Neuronal stem cell (in vitro differentiated cells): ENCODE measurements around the gene ZNF536.
A peak's percentile ranks its signal among the peaks of the same experiment; 100 is the strongest.

Experiments used
- DNase-seq: peaks from one replicate; pipeline ENCODE4 v3.0.0-alpha.2; 2013; ENCODE audit warnings: low spot score
- H2AFZ ChIP-seq: one replicate; pipeline ENCODE4 v1.6.1; 2013; ENCODE audit warnings: mild to moderate bottlenecking, low read length, inconsistent platforms
- H2AK5ac ChIP-seq: 2 replicates; pipeline ENCODE4 v1.6.1; 2013; ENCODE audit warnings: low read depth, mild to moderate bottlenecking, inconsistent platforms, low read length, moderate library complexity, mixed read lengths
- H2BK120ac ChIP-seq: 2 replicates; pipeline ENCODE4 v1.6.1; 2013; ENCODE audit warnings: low read depth, mild to moderate bottlenecking, inconsistent platforms, low read length, moderate library complexity, mixed read lengths
- H2BK12ac ChIP-seq: one replicate; pipeline ENCODE4 v1.6.1; 2013; ENCODE audit warnings: low read length, inconsistent platforms
- H2BK15ac ChIP-seq: 2 replicates; pipeline ENCODE4 v1.6.1; 2013; ENCODE audit warnings: mild to moderate bottlenecking, low read length, inconsistent platforms, mixed read lengths
- H2BK5ac ChIP-seq: one replicate; pipeline ENCODE4 v1.6.1; 2013; ENCODE audit warnings: inconsistent platforms, mild to moderate bottlenecking, low read length, moderate library complexity
- H3K14ac ChIP-seq: one replicate; pipeline ENCODE4 v1.6.1; 2013; ENCODE audit warnings: low read length, inconsistent platforms
- H3K18ac ChIP-seq: 2 replicates; pipeline ENCODE4 v1.6.1; 2013; ENCODE audit warnings: low read length, inconsistent platforms
- H3K23ac ChIP-seq: 2 replicates; pipeline ENCODE4 v1.6.1; 2013; ENCODE audit warnings: low read depth, mild to moderate bottlenecking, mixed read lengths, low read length, inconsistent platforms; ENCODE audit not compliant: poor library complexity
- H3K27ac ChIP-seq: replicated peaks from 3 replicates; pipeline ENCODE4 v1.5.1; 2013; ENCODE audit warnings: low read length, inconsistent platforms
- H3K27me3 ChIP-seq, 3 experiments: 2 replicates each; pipeline ENCODE4 v1.6.1; 2013; ENCODE audit warnings: low read length in 3 of 3, mild to moderate bottlenecking in 2 of 3, inconsistent platforms in 1 of 3, low read depth in 1 of 3, mixed read lengths in 1 of 3, moderate library complexity in 1 of 3; ENCODE audit not compliant: control insufficient read depth in 3 of 3, insufficient read depth in 3 of 3
- H3K36me3 ChIP-seq, 2 donors: replicated peaks in 1 of 2; 2 replicates each; pipeline ENCODE4 v1.6.1; 2013; ENCODE audit warnings: low read length in 2 of 2; ENCODE audit not compliant: control insufficient read depth in 2 of 2, insufficient read depth in 2 of 2
- H3K4ac ChIP-seq: 2 replicates; pipeline ENCODE4 v1.6.1; 2013; ENCODE audit warnings: inconsistent platforms, mild to moderate bottlenecking, low read length, moderate library complexity
- H3K4me1 ChIP-seq, 2 donors: 1 replicate in 1 of 2; 2 replicates in 1 of 2; pipeline ENCODE4 v1.6.1; 2013; ENCODE audit warnings: low read length in 2 of 2, low read depth in 1 of 2; ENCODE audit not compliant: control insufficient read depth in 2 of 2, insufficient read depth in 1 of 2
- H3K4me2 ChIP-seq: one replicate; pipeline ENCODE4 v1.6.1; 2013; ENCODE audit warnings: mild to moderate bottlenecking, low read length, inconsistent platforms; ENCODE audit not compliant: insufficient read depth, poor library complexity, severe bottlenecking
- H3K4me3 ChIP-seq, 2 donors: 2 replicates each; pipeline ENCODE4 v1.5.1; 2013; ENCODE audit warnings: low read length in 2 of 2, mild to moderate bottlenecking in 2 of 2, inconsistent platforms in 1 of 2, moderate library complexity in 1 of 2
- H3K79me1 ChIP-seq: one replicate; pipeline ENCODE4 v1.6.1; 2013; ENCODE audit warnings: low read depth, mild to moderate bottlenecking, inconsistent platforms, low read length, moderate library complexity
- H3K9ac ChIP-seq: one replicate; pipeline ENCODE4 v1.6.1; 2013; ENCODE audit warnings: mild to moderate bottlenecking, low read depth, low read length, inconsistent platforms; ENCODE audit not compliant: poor library complexity
- H3K9me3 ChIP-seq, 2 donors: replicated peaks in 1 of 2; 2 replicates each; pipeline versions ENCODE3 to v1.6.1; 2013; ENCODE audit warnings: low read length in 2 of 2, mild to moderate bottlenecking in 2 of 2, inconsistent platforms in 1 of 2, low read depth in 1 of 2, mixed read lengths in 1 of 2, moderate library complexity in 1 of 2; ENCODE audit not compliant: control insufficient read depth in 2 of 2, insufficient read depth in 1 of 2
- H4K8ac ChIP-seq: one replicate; pipeline ENCODE4 v1.6.1; 2013; ENCODE audit warnings: low read depth, mild to moderate bottlenecking, inconsistent platforms, low read length, moderate library complexity
- H4K91ac ChIP-seq: one replicate; pipeline ENCODE4 v1.6.1; 2013; ENCODE audit warnings: low read length, low read depth, mild to moderate bottlenecking, inconsistent platforms; ENCODE audit not compliant: poor library complexity
- WGBS, 2 donors: extraction: QIAGEN DNeasy Blood & Tissue Kit; methylation state at CpG; one replicate each; pipeline ENCODE4 v1.1.7; 2013; ENCODE audit warnings: missing lambda C conversion rate in 2 of 2, mixed read lengths in 1 of 2; ENCODE audit not compliant: insufficient read length in 2 of 2, insufficient replicate concordance in 1 of 2; ENCODE audit errors: extremely low coverage in 2 of 2; 5-methylcytosine and 5-hydroxymethylcytosine counted together

The ZNF536 gene

GRCh38 chr19:30362156-30362754, 9.9 kb upstream of the ZNF536 start:
- DNase-seq, result no peak
- H3K4me3 ChIP-seq, result peak overlapping the region in 1 of 2 donors; percentile 13
- no peaks in the 10 kb centered on the region for H3K27me3 ChIP-seq

GRCh38 chr19:30363073-30363472, 9.1 kb upstream of the ZNF536 start:
- no peak overlapping the region for H3K14ac ChIP-seq
- no peak overlapping the region for H2BK120ac ChIP-seq
- no peak overlapping the region for H2BK15ac ChIP-seq
- H3K23ac ChIP-seq, result no peak overlapping the region
- no peak overlapping the region for H2BK12ac ChIP-seq
- H3K4me1 ChIP-seq, result peaks cover 13 to 24% of the 10 kb centered on the region in 2 donors
- H3K4me3 ChIP-seq, result no peak overlapping the region
- H3K9ac ChIP-seq, result no peak overlapping the region
- no peak overlapping the region for H3K27ac ChIP-seq
- H2BK5ac ChIP-seq, result no peak overlapping the region
- H2AFZ ChIP-seq, result no peak overlapping the region
- H3K27me3 ChIP-seq, result no peaks in the 10 kb centered on the region
- H3K4ac ChIP-seq, result no peak overlapping the region
- H3K36me3 ChIP-seq, result no peaks in the 10 kb centered on the region
- H4K8ac ChIP-seq, result no peak overlapping the region
- no CpG with 5 or more reads among the region's 11 CpGs for WGBS, 2 donors
- H3K9me3 ChIP-seq, result no peaks in the 10 kb centered on the region
- no peaks in the 10 kb centered on the region for H3K79me1 ChIP-seq
- H3K4me2 ChIP-seq, result no peak overlapping the region
- H3K18ac ChIP-seq, result peak overlapping the region; percentile 9
- no peak for DNase-seq
- H2AK5ac ChIP-seq, result peak overlapping the region; percentile 68
- H4K91ac ChIP-seq, result no peak overlapping the region

More at GRCh38 chr19:30362156-30362754, 9.9 kb upstream of the ZNF536 start:
- Histone ChIP-seq H2AFZ (no peak overlapping the region), H3K79me1 (no peaks in the 10 kb centered on the region), H4K8ac (no peak overlapping the region), H3K9me3 (no peaks in the 10 kb centered on the region), H3K4me2 (no peak overlapping the region), H3K18ac (peak overlapping the region; percentile 55), H3K27ac (no peak overlapping the region), H2BK15ac (peak overlapping the region; percentile 40), H3K4me1 (peaks cover 13 to 24% of the 10 kb centered on the region in 2 donors), H3K9ac (no peak overlapping the region), H3K36me3 (no peaks in the 10 kb centered on the region), H4K91ac (peak overlapping the region; percentile 38), H2BK5ac (no peak overlapping the region), H3K4ac (no peak overlapping the region), H3K14ac (no peak overlapping the region), H2BK12ac (no peak overlapping the region), H2BK120ac (no peak overlapping the region), H3K23ac (no peak overlapping the region), H2AK5ac (no peak overlapping the region)
- no CpG with 5 or more reads among the region's 6 CpGs for WGBS, 2 donors

- Histone ChIP-seq H2AK5ac (no peak overlapping the region), H3K79me1 (no peaks in the 10 kb centered on the region), H3K9me3 (no peaks in the 10 kb centered on the region), H2AFZ (no peak overlapping the region), H3K4ac (no peak overlapping the region), H2BK15ac (no peak overlapping the region), H3K9ac (no peak overlapping the region), H3K4me2 (no peak overlapping the region), H2BK120ac (no peak overlapping the region), H3K27me3 (no peaks in the 10 kb centered on the region), H2BK5ac (no peak overlapping the region), H3K18ac (no peak overlapping the region), H3K4me1 (peaks cover 12 to 19% of the 10 kb centered on the region in 2 donors), H3K4me3 (no peak overlapping the region), H3K27ac (no peak overlapping the region), H3K36me3 (no peaks in the 10 kb centered on the region), H2BK12ac (no peak overlapping the region), H4K91ac (no peak overlapping the region), H4K8ac (no peak overlapping the region), H3K14ac (no peak overlapping the region), H3K23ac (no peak overlapping the region)
- no CpG with 5 or more reads among the region's 10 CpGs for WGBS, 2 donors
- DNase-seq, result no peak
Measured at GRCh38 chr19:30364866-30365800, 7.1 kb upstream of the ZNF536 start.

- Histone ChIP-seq H3K36me3 (no peaks in the 10 kb centered on the region), H3K9me3 (no peaks in the 10 kb centered on the region), H3K79me1 (no peaks in the 10 kb centered on the region), H2AFZ (no peak overlapping the region), H2BK12ac (no peak overlapping the region), H3K23ac (no peak overlapping the region), H3K4me2 (no peak overlapping the region), H2AK5ac (no peak overlapping the region), H3K4me3 (no peak overlapping the region), H3K4ac (no peak overlapping the region), H2BK15ac (no peak overlapping the region), H3K4me1 (peaks cover 9 to 12% of the 10 kb centered on the region in 2 donors), H3K27me3 (no peaks in the 10 kb centered on the region), H3K18ac (no peak overlapping the region), H4K8ac (no peak overlapping the region), H2BK120ac (no peak overlapping the region), H3K14ac (no peak overlapping the region), H4K91ac (no peak overlapping the region), H3K27ac (no peak overlapping the region), H2BK5ac (no peak overlapping the region), H3K9ac (no peak overlapping the region)
- no peak for DNase-seq
- no CpG with 5 or more reads among the region's 1 CpG for WGBS, 2 donors
Measured at GRCh38 chr19:30366282-30366681, 5.9 kb upstream of the ZNF536 start.
